Measurements from ENCODE around the gene PSMA8.
"Not testable (repeated sequence)": the region's sequence is repeated elsewhere in the genome, so short reads cannot be mapped to it uniquely, and the experiment has no call there.

PSMA8 gene

GRCh38 chr18:26133652-26134051 lies at the start of gene PSMA8:
PSMA8 (plus strand) TSS chr18:26133869; CDS start chr18:26133966, 97 bp downstream.
- no peak for DNase-seq (ENCODE audit: low read depth)

DNA sequence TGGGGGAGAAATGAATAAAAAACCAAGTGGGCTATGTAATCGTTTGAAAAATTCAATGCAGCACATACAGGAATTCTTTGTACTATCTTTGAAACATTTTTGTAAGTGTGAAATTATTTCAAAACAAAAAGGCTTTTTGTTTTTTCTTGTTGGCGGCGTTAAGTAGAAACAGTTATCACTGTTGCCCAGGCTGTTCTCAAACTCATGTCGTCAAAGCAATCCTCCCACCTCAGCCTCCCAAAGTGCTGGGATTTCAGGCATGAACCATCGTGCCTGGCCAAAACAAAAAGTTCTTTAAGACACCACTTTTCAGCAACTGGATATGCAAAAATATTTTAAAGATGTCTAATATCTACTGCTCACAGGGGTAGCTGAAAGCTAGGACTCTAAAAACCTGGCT lies 48.6 kb upstream of the PSMA8 start:
- no peak for DNase-seq (ENCODE audit: low read depth)

- no peak for DNase-seq (ENCODE audit: low read depth)
These were observed 46.7 kb upstream of the PSMA8 start for GRCh38 chr18:26086959-26087358.

DNA sequence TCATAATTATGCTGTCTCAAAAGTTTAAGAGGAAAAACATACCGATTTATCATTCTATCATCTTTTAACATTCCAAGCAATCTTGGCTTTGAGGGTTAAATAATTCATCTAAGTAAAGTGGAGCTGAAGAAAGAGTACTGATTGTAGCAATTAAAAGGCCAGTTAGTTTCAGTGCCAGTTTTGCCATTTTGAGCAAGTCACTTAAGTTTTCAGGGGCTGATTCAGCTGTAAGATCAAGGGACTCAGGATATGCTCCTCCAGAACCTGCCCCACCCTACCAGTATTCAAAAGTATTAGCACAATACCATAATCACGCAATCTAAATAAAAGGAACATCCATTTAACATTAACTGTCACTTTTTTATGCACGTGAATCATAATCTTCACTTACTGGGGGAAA lies 45.2 kb upstream of the PSMA8 start:
- no peak for DNase-seq (ENCODE audit: low read depth)

DNA sequence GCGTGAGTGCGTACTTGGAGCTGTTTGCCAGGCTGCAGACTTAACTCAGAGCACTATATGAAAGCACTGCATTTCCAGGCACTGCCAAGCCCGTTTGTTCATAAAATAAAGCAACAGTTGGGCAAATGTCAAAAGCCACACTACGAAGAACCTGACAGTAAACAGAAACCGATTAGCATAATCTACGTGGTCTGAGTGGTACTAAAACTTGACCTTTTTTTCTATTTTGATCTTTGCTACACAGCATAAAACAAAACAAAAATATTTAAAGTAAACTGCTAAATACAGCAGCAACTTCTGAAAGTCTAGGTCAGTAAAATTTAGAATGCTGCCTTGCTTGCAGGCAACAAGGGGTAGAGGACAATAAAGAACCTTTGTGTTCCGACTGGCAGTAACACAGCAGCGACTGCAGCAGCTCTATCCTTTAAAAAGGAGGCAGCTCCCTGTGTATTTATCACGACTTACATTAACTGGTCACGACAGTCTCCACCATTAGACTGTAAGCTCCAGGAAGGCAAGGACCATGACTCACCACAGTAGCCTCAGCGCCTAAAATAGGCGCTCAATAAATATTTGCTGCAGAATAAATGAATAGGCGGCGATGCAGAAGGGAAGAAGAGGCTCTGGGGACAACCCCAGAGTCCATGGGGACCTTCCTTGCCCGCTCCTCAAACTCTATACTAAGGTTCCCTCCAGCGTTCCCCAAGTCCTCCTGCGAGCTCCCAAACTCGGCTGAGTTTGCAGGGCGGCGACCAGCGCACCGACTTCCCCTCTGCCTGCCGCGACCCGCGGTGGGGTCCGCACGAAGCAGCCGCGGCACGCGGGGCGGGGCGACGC lies 44.2 kb upstream of the PSMA8 start:
- peak; percentile 40 for DNase-seq (ENCODE audit: low read depth)

DNA sequence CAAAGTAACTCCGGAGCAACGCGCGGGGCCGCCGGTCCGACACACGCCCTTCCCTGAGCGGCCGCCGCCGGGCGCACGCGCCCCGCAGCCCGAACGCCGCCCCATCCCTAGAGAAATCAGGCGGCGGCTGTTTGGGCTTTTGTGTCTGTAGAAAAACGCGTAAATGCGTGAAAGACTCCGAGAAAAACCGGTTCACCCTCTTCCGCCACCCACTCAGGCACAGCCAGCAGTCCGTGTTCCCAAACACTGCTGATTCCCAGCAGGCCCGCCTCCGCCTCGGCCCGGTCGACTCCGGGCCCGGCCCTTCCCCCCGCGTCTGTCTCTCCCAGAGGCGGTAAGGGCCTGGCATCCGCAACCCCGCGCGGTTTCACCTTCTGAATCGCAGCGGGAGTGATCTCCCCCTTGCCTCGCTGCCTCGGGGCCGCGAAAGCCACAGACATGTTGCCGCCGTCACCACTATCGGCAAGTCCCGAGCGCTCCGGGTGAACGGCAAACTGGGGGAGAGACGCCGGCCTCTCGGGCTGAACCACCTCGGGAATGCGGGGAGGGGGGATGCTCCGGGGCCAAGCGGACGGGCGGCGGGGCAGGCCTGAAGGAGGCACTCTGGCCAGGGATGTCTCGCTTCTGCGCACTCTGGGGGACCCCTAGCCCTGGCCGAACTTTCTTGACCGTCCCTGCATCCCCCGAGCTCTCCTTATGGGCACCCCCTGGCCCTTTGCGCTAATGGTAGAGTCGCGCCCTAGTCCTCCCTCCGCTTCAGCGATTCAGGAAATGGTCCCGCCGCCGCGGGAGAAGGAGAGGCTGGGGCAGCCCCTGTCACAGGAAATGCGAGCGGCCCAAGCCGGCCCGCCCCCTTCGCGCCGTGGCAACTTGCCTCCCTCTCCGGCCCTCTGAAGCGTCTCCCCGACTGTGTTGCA lies 43.3 kb upstream of the PSMA8 start, which contains the start of gene SS18:
SS18 (minus strand) TSS at position 484 of the 917 bp plus-strand sequence; CDS start at position 440, 44 bp downstream.
- DNase-seq (ENCODE audit: low read depth), result peak; percentile 96

DNA sequence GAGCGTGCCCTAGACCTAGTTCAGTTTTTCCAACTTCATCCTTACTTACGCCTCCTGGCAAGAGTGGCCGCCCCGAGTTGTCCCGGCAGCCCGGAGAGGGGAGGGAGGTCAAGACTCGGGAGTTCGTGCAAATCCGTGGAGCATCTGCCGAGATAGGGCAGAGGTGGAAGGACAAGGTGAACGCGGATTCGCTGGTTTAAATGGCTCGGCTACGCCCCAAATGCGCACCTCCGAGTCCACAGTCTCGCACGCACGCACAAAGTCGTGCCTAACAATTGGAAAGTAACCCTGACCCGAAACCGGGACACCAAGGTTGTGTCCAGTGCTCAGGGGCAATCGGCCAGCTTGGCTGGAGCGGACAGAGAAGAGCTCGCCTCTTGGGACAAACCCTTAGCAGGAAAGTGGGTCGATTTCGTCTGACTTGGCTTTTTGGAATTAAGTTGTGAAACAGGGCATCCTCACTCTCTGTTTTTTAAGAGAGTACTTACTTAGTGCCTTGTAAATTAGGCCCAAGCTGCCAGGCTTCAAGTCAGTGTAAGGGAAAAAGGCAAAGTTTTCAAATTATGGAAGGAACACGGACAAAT lies 42.5 kb upstream of the PSMA8 start:
- no peak for DNase-seq (ENCODE audit: low read depth)

DNA sequence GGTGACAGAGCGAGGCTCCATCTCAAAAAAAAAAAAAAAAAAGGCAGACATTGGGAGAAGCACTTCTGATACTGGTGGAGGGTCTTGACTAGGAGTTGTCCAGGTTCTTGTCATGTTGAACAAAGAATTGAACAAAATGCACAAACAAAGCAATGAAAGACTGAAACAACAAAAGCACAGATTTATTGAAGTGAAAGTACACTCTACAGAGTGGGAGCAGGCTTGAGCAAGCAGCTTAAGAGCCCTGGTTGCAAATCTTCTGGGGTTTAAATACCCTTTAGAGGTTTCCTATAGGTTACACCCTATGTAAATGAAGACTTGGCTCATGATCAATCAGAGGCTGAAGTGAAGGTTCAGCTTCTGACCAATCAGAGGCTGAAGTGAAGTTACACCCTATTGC lies 36.8 kb upstream of the PSMA8 start:
- DNase-seq (ENCODE audit: low read depth), result no peak

DNA sequence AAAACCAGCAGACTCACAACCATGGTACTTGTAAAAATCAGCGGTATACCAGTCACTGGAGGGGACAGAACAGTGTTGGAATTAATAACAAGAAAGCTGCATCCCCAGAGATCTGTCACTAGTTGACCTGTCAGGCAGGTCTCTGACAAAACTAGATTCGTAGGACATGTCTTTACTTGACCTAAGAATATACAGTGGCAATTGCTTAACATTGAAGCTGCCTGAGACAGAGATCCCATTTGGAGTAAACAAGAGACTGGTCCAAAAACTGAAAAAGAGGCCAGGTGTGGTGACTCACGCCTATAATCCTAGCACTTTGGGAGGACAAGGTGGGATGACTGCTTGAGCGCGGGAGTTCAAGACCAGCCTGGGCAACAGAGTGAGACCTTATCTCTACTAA lies 36.1 kb upstream of the PSMA8 start:
- DNase-seq (ENCODE audit: low read depth), result no peak

DNA sequence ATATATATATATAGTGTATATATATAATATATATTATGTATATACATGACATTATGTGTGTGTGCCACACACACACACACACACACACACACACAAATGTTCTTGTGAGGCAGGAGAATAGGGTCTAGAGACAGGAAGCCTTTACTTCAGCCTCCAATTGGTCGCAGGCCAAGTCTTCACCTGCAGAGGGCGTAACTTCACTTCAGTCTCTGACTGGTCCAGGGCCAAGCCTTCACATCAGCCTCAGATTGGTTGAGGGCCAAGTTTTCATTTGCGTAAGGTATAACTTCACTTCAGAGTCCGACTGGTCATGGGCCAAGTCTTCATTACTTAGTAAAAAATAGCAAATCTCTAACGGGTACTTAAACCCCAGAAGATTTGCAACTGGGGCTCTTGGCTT lies 30.1 kb upstream of the PSMA8 start:
- no peak for DNase-seq (ENCODE audit: low read depth)

DNA sequence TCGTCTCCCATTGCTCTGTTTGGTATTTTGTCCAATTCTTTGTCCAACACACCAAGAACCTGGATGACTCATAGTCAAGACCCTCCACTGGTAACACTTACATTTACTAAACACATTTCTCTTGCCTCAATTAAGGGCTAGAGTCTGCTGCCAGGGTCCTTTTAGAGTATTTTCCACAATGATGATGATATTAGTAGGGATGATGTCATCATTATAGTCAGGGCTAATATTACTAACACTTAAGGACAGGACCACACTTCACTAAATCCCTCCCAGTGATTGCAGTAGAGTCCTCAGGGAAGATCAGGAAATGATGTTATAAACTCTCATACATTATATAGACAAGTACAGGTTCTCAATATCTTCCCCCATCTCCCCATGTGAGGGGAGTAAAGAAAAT lies 29.6 kb upstream of the PSMA8 start:
- DNase-seq (ENCODE audit: low read depth), result no peak

GRCh38 chr18:26119246-26119645 lies 14.4 kb upstream of the PSMA8 start:
- DNase-seq (ENCODE audit: low read depth), result no peak

DNA sequence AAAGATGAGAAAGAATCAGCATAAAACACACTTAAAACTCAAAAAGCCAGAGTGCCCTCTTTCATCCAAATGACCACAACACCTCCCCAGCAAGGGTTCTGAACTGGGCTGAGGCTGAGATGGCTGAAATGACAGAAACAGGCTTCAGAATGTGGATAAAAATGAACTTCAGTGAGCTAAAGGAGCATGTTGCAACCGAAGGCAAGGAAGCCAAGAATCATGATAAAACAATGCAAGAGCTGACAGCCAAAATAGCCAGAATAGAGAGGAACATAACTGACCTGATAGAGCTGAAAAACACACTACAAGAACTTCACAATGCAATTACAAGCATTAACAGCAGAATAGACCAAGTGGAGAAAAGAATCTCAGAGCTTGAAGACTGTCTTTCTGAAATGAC lies 12.2 kb upstream of the PSMA8 start:
- peak; percentile 34 for DNase-seq (ENCODE audit: low read depth)

DNA sequence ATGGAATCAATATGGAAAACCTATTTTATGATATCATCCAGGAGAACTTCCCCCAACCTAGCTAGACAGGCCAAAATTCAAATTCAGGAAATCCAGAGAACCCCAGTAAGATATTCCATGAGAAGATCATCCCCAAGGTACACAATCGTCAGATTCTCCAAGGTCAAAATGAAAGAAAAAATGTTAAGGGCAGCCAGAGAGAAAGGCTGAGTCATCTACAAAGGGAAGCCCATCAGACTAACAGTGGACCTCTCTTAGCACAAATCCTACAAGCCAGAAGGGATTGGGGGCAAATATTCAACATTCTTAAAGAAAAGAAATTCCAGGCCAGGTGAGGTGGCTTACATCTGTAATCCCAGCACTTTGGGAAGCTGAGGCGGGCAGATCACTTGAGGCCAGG lies 11.7 kb upstream of the PSMA8 start:
- not testable (repeated sequence) for DNase-seq (ENCODE audit: low read depth)

DNA sequence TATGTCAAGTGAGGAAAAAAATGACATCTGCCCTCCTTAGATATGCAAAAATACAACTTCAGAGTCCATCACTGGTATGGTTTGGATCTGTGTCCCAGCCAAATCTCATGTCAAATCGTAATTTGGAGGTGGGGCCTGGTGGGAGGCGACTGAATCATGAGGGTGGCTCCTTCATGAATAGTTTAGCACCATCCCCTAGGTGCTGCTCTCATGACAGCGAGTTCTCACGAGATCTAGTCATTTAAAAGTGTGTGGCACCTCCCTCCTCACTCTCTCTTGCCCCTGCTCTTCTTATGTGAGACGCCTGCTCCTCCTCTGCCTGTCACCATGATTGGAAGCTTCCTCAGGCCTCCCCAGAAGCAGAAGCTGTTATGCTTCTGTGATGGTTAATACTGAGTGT lies 5.9 kb upstream of the PSMA8 start:
- DNase-seq (ENCODE audit: low read depth), result no peak

DNA sequence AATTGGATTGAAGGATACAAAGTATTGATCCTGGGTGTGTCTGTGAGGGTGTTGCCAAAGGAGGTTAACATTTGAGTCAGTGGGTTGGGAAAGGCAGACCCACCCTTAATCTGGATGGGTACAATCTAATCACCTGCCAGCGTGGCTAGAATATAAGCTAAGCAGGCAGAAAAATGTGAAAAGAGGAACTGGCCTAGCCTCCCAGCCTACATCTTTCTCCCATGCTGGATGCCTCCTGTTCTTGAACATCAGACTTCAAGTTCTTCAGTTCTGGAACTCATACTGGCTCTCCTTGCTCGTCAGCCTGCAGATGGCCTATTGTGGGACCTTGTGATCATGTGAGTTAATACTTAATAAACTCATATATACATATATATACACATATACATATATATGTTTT lies 5.5 kb upstream of the PSMA8 start:
- not testable (repeated sequence) for DNase-seq (ENCODE audit: low read depth)

DNA sequence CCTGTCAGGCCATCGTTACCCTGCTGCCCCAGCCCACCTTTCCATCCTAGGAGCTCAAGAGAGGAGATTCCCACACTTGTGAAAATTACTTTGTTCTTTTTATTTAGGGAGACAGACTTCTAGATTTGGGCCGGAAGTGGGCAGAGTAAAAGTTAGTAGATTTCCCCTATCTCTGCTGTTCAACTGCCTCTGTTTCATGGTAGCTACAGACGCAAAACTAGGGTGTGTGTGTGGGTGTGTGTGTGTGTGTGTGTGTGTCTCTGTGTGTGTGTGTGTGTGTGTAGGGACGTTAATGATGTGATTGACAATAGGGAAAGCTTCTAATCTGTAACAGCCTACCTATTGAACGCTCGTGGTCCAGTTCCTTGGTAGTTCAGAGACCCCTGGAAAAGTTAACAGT lies 438 bp downstream of the PSMA8 start:
- no peak for DNase-seq (ENCODE audit: low read depth)

DNA sequence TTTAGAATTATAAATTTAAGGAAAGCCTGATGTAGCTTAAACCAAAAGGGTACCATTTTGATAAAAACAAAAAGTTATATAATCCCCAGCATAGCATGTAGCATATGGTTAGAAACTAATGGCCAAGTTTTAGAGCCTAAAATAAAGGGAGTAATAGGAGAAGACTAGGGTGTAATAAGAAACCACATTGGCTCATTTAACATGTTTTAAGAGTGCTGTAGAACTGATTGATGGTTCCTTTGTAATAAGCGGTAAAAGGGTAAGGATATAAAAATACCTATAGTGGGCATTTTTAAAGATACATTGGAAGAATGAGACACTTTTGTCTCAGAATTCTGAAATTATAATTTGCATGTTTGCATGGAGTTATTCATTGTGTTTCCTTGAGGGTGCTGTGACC lies 1.9 kb downstream of the PSMA8 start:
- no peak for DNase-seq (ENCODE audit: low read depth)

GRCh38 chr18:26157326-26157725 lies 23.7 kb downstream of the PSMA8 start:
- DNase-seq (ENCODE audit: low read depth), result no peak

DNA sequence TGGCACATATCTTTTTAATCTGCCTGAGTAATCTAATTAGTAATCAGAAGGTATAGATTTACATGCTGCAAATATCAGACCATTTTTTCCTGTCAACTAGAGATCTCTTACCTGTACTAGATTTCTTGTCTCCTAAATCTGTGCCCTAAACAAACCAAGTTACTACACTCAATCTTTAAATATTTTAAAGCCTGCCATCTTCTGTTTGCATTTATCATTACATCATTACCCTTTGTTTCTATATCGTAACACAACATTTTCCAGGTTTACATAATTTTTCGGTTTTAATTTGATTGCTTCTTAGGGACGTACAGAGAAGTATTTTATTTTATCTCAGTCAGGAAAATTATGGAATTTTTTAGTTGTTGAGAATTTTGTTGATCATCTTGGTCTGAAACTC lies 25.7 kb downstream of the PSMA8 start:
- no peak for DNase-seq (ENCODE audit: low read depth)

DNA sequence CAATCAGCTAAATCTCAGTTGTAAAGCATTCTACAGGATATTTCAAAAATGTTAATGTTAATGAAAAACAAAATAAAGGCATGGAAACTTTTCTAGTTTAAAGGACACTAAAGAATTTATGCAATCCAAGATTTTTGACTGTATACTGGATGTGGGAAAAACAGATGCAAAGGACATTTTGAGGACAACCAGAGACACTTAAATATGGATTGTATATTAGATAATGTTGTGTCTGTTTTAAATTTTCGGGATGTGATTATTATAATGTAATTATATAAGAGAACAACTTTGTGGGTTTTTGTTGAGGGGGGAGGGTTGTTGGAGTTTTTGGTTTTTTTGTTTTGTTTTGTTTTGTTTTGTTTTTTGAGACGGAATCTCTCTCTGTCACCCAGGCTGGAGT lies 30.9 kb downstream of the PSMA8 start:
- DNase-seq (ENCODE audit: low read depth), result no peak

DNA sequence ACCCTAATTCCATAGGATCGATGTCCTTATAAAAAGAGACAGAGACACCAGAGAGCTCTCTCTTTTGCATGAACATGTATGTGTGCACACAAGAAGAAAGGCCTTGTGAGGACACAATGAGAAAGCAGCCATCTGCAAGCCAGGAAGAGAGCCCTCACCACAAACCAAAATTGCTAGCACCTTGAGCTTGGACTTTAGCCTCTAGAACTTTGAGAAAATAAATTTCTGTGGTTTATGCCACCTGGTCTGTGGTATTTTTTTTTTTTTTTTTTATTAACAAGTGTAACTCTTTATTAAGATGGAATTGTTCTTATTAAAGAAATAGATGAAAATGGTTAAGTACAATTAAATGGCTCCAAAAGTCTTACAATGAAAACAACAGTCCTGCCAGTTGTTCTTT lies 33.9 kb downstream of the PSMA8 start:
- DNase-seq (ENCODE audit: low read depth), result not testable (repeated sequence)

DNA sequence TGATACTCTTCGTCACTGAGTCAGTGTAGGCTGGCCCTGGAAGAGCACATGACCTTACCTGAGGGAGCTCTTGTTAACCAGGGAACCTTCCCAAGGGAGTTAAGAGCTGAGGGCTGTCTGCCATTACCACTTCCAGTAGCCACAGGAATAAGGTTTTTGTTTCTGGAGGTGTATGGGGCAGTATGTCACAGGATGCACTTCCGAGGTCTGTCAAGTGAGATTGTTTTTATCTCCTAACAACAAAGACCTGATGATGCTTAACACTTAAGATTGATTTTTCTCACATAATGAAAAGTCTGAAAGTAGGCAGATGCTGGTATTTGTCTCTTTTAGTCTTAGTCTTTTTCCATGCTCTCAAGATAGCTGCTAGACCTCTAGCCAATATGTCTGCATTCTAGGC lies 41.8 kb downstream of the PSMA8 start:
- no peak for DNase-seq (ENCODE audit: low read depth)
